Stimulated activated naive CD8-positive, alpha-beta T cell treated with anti-CD3 and anti-CD28 coated beads, Interleukin-15, Interleukin-2, amounts not matched to agents 100 ng/mL and 50 ng/mL, for 24 hours (primary cell): ENCODE results near the gene SRRM3.
"Not testable (repeated sequence)": the region's sequence is repeated elsewhere in the genome, so short reads cannot be mapped to it uniquely, and the experiment has no call there.

ENCODE experiments used
- H3K27ac Mint-ChIP-seq: one replicate; pipeline ENCODE4 v1.8.0; 2021; ENCODE audit warnings: mild to moderate bottlenecking, mixed read lengths
- H3K27me3 Mint-ChIP-seq: one replicate; pipeline ENCODE4 v1.8.0; 2021; ENCODE audit warnings: mixed read lengths
- H3K36me3 Mint-ChIP-seq: one replicate; pipeline ENCODE4 v1.8.0; 2021; ENCODE audit warnings: low read depth, mixed read lengths
- H3K4me1 Mint-ChIP-seq: one replicate; pipeline ENCODE4 v1.8.0; 2021; ENCODE audit warnings: low read depth, mixed read lengths
- H3K4me3 Mint-ChIP-seq: one replicate; pipeline ENCODE4 v1.8.0; 2021; ENCODE audit warnings: mild to moderate bottlenecking, mixed read lengths
- H3K9me3 Mint-ChIP-seq: one replicate; pipeline ENCODE4 v1.8.0; 2021; ENCODE audit warnings: mixed read lengths

The SRRM3 gene

GRCh38 chr7:76334320-76334967 lies 132.7 kb downstream of the SRRM3 start:
- Mint-ChIP-seq H3K4me3 (no peak overlapping the region), H3K4me1 (peaks cover 48% of the 10 kb centered on the region), H3K27ac (no peak overlapping the region), H3K27me3 (no peaks in the 10 kb centered on the region), H3K9me3 (no peaks in the 10 kb centered on the region), H3K36me3 (peaks cover 67% of the 10 kb centered on the region)

GRCh38 chr7:76335417-76335816 lies 133.7 kb downstream of the SRRM3 start:
- H3K36me3 Mint-ChIP-seq: peaks cover 67% of the 10 kb centered on the region

GRCh38 chr7:76336094-76336493 lies 134.4 kb downstream of the SRRM3 start:
- Mint-ChIP-seq H3K27me3 (no peaks in the 10 kb centered on the region), H3K4me1 (peaks cover 50% of the 10 kb centered on the region), H3K9me3 (no peaks in the 10 kb centered on the region), H3K36me3 (peaks cover 67% of the 10 kb centered on the region), H3K4me3 (no peak overlapping the region), H3K27ac (peak overlapping the region; percentile 49)

More at GRCh38 chr7:76335417-76335816, 133.7 kb downstream of the SRRM3 start:
- H3K4me3 Mint-ChIP-seq, H3K27me3 Mint-ChIP-seq, H3K9me3 Mint-ChIP-seq, H3K27ac Mint-ChIP-seq: not testable (repeated sequence)
- peaks cover 45% of the 10 kb centered on the region for H3K4me1 Mint-ChIP-seq
